Prostate gland (tissue), 2 donors: ENCODE data around the gene SBK2.

ENCODE experiments used
- POLR2A ChIP-seq: fragments of 450-650 bp; IDR thresholded peaks from one replicate; pipeline ENCODE4 v1.6.1; 2016; ENCODE audit warnings: antibody characterized with exemption, mild to moderate bottlenecking
- POLR2AphosphoS5 ChIP-seq: sonication (generic); formaldehyde crosslinking; IDR thresholded peaks from one replicate; pipeline ENCODE4 v1.6.1; 2017; ENCODE audit warnings: antibody characterized with exemption
- TF ChIP-seq, protein P1 (sequence below), 4 experiments: fragments of 200-600 bp in 2 of 4; fragments of 450-650 bp in 2 of 4; sonication (generic) in 2 of 4; IDR thresholded peaks; 1 replicate in 3 of 4; 2 replicates in 1 of 4; pipeline ENCODE4 v1.5.1; 2016 to 2019; ENCODE audit warnings: antibody characterized with exemption in 4 of 4, mild to moderate bottlenecking in 2 of 4, moderate library complexity in 2 of 4

DNA sequence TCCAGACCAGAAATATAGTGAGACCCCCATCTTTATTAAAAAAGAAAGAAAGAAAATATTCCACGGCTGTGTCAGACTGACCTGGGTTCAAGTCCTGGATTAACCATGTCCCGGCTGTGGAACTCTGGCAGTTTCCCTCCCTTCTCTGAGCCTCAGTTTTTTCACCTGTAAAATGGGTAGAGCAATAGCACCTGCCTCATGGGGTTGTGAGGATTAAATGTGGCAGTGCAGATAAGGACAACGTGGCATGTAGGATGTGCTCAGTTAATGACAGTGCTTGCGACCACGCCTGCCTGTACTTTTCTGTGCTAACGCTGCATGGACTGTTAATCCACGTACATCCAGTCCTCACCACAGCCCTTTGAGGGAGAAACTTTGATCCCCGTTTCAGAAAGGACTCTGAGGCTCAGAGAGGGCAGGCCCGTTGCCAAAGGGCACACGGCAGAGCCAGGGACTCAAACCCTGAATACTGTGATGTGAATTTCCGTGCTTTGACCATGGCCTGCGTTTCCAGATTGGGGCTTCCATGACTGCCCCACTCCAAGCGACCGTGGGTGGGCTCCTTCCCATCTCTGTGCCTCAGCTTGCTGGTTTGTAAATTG is 16.1 kb downstream of the SBK2 start:
- TF ChIP-seq, protein P1, sequence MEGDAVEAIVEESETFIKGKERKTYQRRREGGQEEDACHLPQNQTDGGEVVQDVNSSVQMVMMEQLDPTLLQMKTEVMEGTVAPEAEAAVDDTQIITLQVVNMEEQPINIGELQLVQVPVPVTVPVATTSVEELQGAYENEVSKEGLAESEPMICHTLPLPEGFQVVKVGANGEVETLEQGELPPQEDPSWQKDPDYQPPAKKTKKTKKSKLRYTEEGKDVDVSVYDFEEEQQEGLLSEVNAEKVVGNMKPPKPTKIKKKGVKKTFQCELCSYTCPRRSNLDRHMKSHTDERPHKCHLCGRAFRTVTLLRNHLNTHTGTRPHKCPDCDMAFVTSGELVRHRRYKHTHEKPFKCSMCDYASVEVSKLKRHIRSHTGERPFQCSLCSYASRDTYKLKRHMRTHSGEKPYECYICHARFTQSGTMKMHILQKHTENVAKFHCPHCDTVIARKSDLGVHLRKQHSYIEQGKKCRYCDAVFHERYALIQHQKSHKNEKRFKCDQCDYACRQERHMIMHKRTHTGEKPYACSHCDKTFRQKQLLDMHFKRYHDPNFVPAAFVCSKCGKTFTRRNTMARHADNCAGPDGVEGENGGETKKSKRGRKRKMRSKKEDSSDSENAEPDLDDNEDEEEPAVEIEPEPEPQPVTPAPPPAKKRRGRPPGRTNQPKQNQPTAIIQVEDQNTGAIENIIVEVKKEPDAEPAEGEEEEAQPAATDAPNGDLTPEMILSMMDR (IDR thresholded peaks at IDR 0.05) = no peak
- no peak for TF ChIP-seq POLR2AphosphoS5
- TF ChIP-seq POLR2A = no peak
